GM21737 (cell line): ENCODE results near the gene PPIG.
"Not testable (repeated sequence)": the region's sequence is repeated elsewhere in the genome, so short reads cannot be mapped to it uniquely, and the experiment has no call there.

Source experiments
- ATAC-seq: cut with Tn5 transposase; IDR thresholded peaks from one replicate; pipeline ENCODE4 v1.9.1; 2021; ENCODE audit warnings: mild to moderate bottlenecking, moderate library complexity; ENCODE audit not compliant: unreplicated experiment

The PPIG gene

DNA sequence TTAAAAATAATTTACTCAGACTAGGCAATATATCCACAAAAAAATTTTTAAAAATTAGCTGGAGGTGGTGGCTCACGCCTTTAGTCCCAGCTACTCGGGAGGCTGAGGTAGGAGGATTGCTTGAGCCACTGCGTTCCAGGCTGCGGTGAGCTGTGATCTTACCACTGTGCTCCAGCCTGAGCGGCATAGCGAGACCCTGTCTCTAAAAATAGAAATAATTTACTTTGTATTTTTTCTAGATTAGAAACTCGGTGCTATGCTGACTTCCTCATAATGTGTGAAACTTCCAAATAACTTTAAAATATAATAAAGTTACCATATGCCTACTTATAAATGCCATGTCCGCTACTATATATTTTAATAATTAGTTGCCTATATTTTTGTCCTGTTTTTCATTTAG is 6.7 kb downstream of the PPIG start:
- no peak for ATAC-seq

DNA sequence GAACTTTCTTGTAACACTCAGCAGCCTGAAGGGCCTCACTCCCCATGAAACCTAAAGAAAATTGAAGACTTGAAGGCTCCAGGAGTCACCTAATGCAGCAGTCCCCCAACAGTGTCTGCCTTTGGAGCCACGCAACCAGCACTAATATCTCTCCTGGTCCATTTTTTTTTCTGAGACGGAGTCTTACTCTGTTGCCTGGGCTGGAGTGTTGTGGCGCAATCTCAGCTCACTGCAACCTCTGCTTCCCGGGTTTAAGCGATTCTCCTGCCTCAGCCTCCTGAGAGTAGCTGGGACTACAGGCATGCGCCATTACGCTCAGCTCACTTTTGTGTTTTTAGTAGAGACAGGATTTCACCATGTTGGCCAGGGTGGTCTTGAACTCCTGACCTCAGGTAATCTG is 12.4 kb downstream of the PPIG start:
- ATAC-seq = not testable (repeated sequence)

DNA sequence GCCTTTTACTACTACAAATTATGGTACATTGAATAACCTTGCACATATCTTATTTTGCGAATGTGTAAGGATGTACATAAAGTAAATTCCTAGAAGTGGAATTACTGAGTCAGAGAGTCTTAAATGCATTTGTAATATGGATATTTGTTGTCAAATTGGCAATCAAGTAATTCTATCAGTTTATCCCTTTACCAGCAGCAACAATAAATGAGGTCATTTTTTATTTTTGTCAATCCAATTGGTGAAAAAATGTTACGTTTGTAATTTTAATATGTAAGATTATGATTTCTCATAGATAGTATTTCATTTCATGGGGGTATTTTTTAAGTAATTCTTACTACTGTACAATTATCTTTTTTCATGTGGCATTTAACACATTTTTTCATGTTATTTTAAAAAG is 14.8 kb downstream of the PPIG start:
- ATAC-seq = no peak

DNA sequence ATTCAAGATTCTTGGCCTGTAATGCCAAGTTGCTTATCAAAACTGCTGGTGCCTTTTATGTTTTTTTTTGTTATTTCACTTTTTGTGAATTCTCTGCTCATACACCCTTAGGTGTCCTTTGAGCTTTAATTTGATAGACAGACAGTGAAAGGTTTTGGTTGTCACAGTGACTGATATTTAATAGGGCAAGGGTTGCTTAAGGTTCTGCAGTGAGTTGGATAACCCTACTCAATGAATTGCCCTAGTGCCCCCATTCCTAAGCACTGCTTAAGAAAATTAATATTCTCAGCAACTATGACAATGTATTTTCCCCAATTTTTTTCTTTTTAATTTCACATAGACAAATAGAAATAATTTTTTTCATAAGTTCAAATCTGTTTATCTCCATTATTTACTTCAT is 15.4 kb downstream of the PPIG start:
- ATAC-seq = no peak

DNA sequence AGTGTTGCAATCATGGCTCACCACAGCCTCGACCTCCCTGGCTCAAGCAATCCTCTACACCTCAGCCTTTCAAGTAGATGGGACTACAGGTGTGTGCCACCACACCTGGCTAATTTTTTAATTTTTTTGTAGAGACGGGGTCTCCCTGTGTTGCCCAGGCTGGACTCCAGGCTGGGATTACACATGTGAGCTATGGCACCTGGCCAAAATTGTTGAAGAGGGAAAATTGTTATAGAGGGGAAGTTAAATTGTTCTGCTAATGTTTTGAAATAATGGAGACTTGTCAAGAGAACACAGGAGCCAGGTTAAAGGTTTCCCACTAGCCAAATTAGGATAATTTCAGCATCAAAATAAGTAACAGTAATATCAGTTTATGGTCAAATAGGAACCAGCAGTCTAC is 25.1 kb downstream of the PPIG start:
- ATAC-seq = no peak

DNA sequence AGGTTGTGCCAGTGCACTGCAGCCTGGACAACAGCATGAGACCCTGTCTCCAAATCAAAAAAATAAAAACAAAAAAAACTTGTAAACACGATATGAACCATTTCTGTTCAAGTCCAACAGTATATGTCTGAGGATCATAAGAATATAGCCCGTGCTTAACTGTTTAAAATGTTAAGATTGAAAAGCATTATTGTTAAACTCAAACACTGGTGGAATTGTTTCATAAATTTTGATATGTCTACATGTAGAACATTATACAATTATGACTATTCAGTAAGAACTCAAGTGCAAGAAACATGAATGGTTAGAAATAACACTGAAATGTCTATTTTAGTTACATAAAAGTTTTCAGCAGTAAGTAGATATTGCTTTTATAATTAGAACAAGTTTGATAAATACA is 29.7 kb downstream of the PPIG start:
- no peak for ATAC-seq

DNA sequence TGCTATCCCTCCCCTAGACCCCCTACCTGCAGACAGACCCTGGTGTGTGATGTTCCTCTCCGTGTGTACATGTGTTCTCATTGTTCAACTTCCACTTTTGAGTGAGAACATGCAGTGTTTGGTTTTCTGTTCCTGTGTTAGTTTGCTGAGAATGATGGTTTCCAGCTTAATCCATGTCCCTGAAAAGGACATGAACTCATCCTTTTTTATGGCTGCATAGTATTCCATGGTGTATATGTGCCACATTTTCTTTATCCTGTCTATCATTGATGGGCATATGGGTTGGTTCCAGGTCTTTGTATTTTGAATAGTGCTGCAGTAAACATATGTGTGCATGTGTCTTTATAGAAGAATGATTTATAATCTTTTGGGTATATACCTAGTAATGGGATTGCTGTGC is 31.8 kb downstream of the PPIG start:
- not testable (repeated sequence) for ATAC-seq

DNA sequence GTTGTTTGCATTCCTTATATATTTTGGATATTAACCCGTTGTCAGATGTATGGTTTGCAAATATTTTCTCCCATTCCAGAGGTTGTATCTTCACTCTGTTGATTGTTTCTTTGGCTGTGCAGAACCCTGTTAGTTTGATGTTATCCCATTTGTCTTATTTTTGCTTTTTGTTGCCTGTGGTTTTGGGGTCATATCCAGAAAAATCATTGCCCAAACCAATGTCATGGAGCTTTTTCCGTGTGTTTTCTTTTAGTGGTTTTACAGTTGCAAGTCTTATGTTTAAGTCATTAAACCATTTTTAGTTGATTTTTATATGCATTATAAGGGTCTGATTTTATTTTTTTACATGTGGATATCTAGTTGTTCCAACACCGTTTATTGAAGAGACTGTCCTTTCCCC is 35.8 kb downstream of the PPIG start:
- ATAC-seq = no peak

DNA sequence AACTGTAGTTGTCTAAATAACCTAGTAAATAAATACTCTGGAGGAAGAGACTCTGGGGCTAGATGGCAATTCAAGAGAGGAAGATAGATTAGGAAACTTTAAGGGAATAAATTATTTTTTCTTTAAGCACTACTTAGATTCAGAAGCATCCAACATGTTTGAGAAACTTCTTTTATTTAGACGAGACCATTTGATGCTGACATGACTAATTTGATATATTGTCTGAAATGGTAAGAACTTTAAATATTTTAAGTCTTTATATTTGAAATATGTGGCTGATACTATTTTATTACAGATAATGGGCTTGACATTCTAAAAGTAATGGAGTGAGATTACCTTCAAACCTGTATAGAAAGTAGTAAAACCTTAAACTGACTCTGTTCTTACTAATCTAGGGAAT is 36.4 kb downstream of the PPIG start:
- no peak for ATAC-seq

DNA sequence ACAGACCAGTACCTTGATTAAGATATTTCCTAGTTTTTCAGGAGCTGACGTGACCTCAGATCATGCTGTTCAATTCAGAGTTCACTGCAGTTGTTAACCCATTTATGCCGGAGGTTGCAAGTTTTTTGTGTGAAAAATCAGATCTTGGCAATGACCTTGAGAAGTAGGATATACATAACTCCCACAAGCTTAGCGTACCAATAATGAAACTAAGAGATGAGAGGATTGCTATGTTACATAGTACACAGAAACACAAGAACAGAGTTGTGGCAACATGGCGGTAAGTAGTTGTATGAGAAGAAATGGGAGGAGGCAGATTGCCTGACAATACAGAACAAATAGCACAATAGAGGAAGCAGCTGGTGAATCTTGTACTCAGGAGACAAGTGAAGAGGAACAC is 39.1 kb downstream of the PPIG start:
- no peak for ATAC-seq

DNA sequence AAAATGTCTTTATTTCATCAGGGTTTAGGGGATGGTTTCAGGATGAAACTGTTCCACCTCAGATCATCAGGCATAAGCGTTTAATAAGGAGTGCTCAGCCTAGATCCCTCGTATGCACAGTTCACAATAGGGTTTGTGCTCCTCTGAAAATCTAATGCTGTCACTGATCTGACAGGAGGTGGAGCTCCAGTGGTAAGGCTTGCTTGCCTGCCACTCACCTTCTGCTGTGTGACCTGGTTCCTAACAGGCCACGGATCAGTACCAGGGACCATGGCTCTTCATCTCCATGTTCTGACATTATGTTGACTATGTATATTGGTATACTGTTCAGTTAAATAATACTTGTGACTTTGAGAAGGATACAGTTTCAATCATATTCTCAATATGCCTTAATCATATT is 41.6 kb downstream of the PPIG start:
- no peak for ATAC-seq

DNA sequence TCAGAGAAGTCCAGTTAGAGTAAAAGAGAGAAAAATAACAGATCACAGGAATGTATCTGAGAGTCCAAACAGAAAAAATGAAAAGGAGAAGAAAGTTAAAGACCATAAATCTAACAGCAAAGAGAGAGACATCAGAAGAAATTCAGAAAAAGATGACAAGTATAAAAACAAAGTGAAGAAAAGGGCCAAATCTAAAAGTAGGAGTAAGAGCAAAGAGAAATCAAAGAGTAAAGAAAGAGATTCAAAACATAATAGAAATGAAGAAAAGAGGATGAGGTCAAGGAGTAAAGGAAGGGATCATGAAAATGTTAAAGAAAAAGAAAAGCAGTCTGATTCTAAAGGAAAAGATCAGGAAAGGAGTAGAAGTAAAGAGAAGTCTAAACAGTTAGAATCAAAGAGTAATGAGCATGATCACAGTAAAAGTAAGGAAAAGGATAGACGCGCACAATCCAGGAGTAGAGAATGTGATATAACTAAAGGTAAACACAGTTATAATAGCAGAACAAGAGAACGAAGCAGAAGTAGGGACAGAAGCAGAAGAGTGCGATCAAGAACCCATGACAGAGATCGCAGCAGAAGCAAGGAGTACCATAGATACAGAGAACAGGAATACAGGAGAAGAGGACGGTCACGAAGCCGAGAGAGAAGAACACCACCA is 52.4 kb downstream of the PPIG start:
- no peak for ATAC-seq

DNA sequence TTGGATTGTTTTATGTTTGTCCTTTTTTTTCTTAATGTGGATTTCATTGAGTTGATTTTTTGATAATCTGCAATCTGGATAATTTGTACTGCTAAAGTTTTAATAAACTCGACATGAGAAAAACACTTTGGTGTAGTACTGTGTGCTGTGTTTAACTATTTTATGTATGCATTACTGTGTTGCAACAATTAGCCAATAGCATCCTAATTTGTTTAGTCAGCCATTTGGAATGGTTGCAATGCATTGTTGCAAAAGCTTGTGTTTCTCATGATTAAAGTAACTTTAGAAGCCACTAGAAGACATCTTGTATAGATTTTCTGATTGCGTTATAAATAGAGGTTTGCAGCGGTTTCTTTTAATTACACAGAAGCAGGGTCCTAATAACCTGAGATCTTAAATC is 53.5 kb downstream of the PPIG start:
- ATAC-seq = no peak

DNA sequence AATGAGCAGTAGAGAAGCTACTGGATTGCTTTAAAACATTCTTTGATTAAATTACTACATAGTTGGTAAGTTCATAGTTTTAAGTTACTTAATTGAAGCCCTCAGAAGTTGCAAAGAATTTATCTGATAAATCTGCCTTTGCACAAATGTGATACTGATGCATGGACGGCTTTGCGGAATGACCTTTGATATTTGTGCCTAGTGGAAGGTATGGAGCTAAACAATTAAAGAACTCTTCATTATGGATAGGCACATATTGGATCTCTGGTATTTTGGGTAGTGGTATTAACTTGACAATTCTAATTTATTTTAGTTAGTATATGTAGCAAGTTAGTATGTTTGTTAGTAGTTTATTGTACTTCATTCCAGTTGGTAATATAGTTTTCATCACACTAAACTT is 56.0 kb downstream of the PPIG start:
- ATAC-seq = no peak

DNA sequence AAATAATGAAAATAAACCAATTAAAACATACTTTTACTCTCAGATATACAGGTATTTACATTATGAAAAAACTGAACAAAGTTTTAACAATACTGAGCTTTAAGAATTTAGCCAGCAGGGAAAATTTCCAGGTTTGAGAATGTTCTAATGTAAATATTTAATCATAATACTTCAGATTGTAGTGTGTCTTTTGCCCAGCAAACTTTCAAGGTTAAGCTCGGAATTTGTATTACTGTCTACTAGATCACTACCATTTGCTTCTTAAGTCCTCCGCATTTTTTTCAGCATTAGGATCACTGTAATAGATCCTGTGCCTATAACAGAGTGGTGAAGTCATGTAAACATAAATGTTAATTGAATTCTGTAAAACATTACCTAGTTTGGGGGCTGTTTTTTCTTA is 57.3 kb downstream of the PPIG start:
- ATAC-seq = no peak

DNA sequence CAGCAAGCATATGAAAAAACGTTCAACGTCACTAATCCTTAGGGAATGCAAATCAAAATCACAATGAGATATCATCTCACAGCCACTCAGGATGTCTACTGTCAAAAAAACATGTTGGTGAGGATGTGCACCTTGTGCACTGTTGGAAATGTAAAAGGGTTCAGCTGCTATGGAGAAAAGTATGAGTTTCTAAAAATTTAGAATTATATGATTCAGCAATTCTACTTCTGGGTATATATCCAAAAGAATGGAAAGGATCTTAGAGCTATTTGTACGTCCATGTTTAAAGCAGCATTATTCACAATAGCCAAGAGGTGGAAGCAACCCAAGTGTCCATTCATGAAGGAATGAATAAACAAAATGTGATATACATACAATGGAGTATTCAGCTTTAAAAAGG is 60.0 kb downstream of the PPIG start:
- no peak for ATAC-seq

DNA sequence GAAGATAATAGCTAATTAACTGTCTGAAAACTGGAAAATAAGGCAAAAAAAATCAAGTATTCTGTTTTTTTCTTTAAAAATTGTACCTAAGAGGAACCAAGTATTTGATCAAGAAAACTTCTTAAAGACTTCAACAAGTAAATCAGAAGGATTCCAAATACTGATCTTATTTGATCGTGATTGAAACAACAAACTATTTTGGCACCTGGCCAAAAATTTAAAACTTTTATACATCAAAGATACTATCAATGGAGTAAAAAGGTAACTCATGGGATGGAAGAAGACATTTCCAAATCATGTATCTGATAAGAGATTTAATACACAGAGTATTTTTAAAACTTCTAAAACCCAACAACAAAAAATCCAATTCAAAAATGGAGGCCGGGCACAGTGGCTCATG is 63.3 kb downstream of the PPIG start:
- ATAC-seq = no peak

DNA sequence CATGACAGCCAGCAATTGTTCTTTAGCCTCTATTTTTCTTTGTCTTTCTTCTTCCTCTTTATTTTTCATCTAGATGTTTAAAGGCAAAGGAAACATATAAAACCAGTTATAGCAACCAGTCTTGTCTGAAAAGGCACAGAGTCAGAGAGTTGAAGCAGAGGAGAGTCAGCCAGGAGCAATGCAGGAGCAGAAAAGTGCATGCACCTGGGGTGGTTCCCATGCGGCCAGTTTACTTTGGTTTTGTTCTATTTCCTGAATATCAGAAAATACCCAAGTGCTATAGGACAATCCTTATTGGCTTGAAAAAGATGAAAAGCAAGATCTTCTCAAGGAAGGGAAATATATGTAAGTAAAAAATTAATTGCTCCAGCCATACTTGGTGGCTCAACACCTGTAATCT is 65.1 kb downstream of the PPIG start:
- no peak for ATAC-seq

DNA sequence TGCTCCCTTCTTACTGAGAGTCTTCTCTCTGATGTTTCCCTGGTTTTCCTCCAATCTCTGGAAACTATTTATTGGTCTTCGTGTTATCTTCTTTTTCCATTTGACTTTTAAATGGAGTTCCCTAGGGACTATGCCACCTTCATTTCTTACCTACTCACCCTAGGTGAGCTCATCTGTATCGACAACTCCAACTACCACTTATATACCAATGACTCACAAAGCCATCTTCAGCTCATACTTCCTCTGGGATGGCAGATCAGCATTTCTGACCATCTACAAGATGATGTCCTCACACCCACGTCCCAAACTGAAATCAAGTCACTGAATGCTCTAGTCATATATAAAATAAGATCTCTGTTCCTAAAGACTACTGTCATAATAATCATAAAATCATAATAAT is 69.5 kb downstream of the PPIG start:
- no peak for ATAC-seq

DNA sequence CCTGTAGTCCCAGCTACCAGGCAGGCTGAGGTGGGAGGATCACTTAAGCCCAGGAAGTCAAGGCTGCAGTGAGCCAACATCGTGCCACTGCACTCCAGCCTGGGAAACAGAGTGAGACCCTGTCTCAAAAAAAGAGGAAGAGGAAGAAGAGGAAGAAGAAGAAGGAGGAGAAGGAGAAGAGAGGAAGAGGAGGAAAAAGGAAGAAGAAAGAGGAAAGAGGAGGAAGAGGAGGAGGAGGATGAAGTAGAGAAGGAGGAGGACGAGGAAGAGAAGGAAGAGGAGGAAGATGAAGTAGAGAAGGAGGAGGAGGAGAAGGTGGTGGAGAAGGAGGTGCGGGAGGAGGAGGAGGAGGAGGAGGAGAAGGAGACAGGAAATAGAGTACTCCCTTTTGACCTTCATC is 72.0 kb downstream of the PPIG start:
- ATAC-seq = no peak

DNA sequence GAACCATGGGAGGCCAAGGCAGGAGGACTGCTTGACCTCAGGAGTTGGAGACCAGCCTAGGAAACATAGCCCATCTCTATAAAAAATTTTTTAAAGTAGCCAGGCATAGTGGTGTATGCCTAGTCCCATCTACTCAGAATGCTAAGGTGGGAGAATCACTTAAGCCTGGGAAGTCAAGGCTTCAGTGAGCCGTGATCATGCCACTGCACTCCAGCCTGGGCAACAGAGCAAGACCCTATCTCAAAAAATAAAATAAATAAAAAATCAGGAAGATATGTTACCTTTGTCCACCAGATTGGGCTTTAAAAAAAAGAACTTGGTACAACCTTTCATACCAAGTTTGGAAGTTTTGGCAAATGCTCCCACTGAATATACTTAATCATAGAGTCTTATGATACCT is 74.7 kb downstream of the PPIG start:
- no peak for ATAC-seq

DNA sequence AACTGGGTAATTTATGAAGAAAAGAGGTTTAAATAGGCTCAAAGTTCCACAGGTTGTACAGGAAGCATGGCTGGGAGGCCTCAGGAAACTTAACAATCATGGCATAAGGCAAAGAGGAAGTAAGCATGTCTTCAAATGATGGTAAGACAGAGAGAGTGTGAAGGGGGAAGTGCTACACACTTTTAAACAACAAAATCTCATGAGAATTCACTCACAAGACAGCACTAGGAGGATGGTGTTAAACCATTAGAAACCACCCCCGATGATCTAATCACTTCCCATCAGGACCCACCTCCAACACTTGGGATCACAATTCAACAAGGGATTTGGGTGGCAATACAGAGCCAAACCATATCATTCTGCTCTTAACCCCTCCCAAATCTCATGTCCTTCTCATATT is 75.2 kb downstream of the PPIG start:
- ATAC-seq = no peak

DNA sequence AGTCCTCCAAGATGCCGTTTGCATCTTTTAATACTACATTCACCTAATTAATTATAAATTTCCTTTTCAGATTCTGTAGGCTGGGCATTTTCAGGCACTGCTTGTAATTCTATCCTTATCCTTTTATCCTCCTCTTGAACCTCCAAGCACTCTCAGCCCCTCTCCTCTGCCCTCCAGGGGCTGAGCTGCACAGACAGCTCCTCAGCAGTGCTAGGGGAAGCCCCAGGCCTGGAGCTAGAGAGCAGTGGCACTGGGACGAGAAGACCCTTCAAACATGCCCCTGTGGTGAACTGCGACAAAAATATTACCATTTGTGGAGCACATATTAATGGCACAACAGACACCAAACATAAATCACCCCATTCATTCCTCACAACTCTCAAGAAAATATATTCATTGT is 77.1 kb downstream of the PPIG start:
- ATAC-seq = no peak

DNA sequence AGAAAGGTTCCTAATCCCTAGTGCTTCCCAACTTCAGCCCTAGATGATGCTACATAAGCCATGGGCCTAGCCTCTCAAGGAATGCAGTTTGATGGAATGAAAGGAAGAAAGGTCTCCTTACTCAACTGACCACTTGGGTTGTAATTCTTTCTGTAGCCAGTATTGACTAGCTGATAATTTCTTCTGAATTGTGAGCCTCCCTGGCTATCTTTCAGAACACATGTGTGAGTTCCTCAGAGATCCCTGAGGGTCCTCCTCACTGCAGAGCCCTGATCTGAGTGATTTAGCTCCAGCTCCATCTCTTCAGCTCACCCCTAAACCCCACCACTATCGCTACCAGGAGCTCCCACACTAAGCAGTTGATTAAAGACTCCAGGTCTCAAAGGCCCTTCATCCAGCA is 78.6 kb downstream of the PPIG start:
- no peak for ATAC-seq
